Psoas muscle (tissue), 8 donors: ENCODE data around the gene GGA2. TPM values are rescaled to one million over a fixed set of nuclear protein-coding genes. Genes with fewer than 3 reads are reported as not detected.
"Not testable (repeated sequence)": the region's sequence is repeated elsewhere in the genome, so short reads cannot be mapped to it uniquely, and the experiment has no call there.

Experiments
- ATAC-seq, 4 donors: fragments of 200-7000 bp; cut with Tn5 transposase; one replicate each; pipeline ENCODE4 v1.9.1; 2020; ENCODE audit warnings: moderate library complexity in 3 of 4, mild to moderate bottlenecking in 2 of 4
- DNase-seq, 2 donors: peaks; one replicate each; pipeline ENCODE4 v3.0.0-alpha.2; 2020
- H3K27ac ChIP-seq: fragments of 200-600 bp; one replicate; pipeline ENCODE4 v1.8.0; 2022
- H3K27me3 ChIP-seq, 3 donors: fragments of 200-600 bp in 1 of 3; one replicate each; pipeline versions ENCODE4 v1.6.1 to v1.8.0; 2013 to 2022; ENCODE audit warnings: low read length in 2 of 3, mild to moderate bottlenecking in 2 of 3, moderate library complexity in 1 of 3; ENCODE audit not compliant: insufficient read depth in 3 of 3
- H3K36me3 ChIP-seq, 2 donors: fragments of 200-600 bp in 1 of 2; one replicate each; pipeline versions ENCODE4 v1.6.1 to v1.8.0; 2013 to 2022; ENCODE audit warnings: low read depth in 1 of 2, mild to moderate bottlenecking in 1 of 2, moderate library complexity in 1 of 2; ENCODE audit not compliant: insufficient read depth in 1 of 2
- H3K4me1 ChIP-seq: fragments of 200-600 bp; one replicate; pipeline ENCODE4 v1.8.0; 2022
- H3K4me3 ChIP-seq: fragments of 200-600 bp; one replicate; pipeline ENCODE4 v1.8.0; 2022; ENCODE audit warnings: mild to moderate bottlenecking
- H3K9me3 ChIP-seq: fragments of 200-600 bp; one replicate; pipeline ENCODE4 v1.8.0; 2022
- WGBS, 3 donors: extraction: QIAGEN DNeasy Blood & Tissue Kit; methylation state at CpG; one replicate each; pipeline versions ENCODE4 v1.1.6 to v1.1.7; 2013; 5-methylcytosine and 5-hydroxymethylcytosine counted together
- intact Hi-C, 2 donors: fragments of 100-400 bp; cut with DNase I; formaldehyde crosslinking; loops; one replicate each; pipeline versions ENCODE4 v1.11.0 to v1.14.2; 2022
- polyA plus RNA-seq, 3 donors: library from polyadenylated mRNA; stranded (reverse); fragments of 200-250 nt; gene quantifications; one replicate each; pipeline ENCODE4 v1.2.3, GENCODE V29; 2013
- total RNA-seq, 4 donors: library from RNA; stranded (reverse); fragmentation: NEBNext Ultra II Directional in 2 of 4; extraction: Animal tissue kit (Norgen Biotek cat#: 25700) in 2 of 4; gene quantifications; one replicate each; pipeline versions ENCODE4 v1.2.1 to v1.2.4, GENCODE V29; 2021 to 2023
- TF ChIP-seq, protein P1 (sequence below): fragments of 200-600 bp; IDR thresholded peaks from one replicate; pipeline ENCODE4 v1.8.0; 2022; ENCODE audit warnings: antibody characterized with exemption
- donor health status: healthy with polysubstance abuse.
- donor health status: DM: no; HTN: no; CAD: no; lungs with moderate emphysema.
- donor health status: Bipolar disorder and iron deficiency.
- donor health status: healthy.
- donor health status: DM: yes; HTN: yes; CAD: no.
- donor health status: DM: no; HTN: no; CAD: no.
- donor health status: DM: no; HTN: no; CAD: no.
- donor health status: DM: yes; HTN: yes; CAD: no.

The GGA2 gene
- total and polyA plus RNA-seq, 7 donors = 18.9 to 62.9 (median 49.3) TPM

GRCh38 chr16:23469814-23470213, 40.5 kb downstream of the GGA2 start:
- peak; percentile 62 to 67 (median 64) for ATAC-seq
- Histone ChIP-seq H3K9me3 (no peaks in the 10 kb centered on the region), H3K27ac (peak overlapping the region; percentile 5), H3K4me1 (peaks cover 7% of the 10 kb centered on the region), H3K36me3 (peaks cover 15 to 94% of the 10 kb centered on the region in 2 donors), H3K4me3 (no peak overlapping the region), H3K27me3 (no peaks in the 10 kb centered on the region)
- 35 to 59% (median 46%) methylated on average over 6 of the region's 6 CpGs for WGBS, 3 donors
- no peak for DNase-seq
- TF ChIP-seq, protein P1, sequence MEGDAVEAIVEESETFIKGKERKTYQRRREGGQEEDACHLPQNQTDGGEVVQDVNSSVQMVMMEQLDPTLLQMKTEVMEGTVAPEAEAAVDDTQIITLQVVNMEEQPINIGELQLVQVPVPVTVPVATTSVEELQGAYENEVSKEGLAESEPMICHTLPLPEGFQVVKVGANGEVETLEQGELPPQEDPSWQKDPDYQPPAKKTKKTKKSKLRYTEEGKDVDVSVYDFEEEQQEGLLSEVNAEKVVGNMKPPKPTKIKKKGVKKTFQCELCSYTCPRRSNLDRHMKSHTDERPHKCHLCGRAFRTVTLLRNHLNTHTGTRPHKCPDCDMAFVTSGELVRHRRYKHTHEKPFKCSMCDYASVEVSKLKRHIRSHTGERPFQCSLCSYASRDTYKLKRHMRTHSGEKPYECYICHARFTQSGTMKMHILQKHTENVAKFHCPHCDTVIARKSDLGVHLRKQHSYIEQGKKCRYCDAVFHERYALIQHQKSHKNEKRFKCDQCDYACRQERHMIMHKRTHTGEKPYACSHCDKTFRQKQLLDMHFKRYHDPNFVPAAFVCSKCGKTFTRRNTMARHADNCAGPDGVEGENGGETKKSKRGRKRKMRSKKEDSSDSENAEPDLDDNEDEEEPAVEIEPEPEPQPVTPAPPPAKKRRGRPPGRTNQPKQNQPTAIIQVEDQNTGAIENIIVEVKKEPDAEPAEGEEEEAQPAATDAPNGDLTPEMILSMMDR = no peak
- intact Hi-C loops = no loop called here

GRCh38 chr16:23466162-23466885, 44.0 kb downstream of the GGA2 start:
- no peak overlapping the region for H3K4me3 ChIP-seq
- peaks cover 20% of the 10 kb centered on the region for H3K4me1 ChIP-seq
- H3K9me3 ChIP-seq = no peaks in the 10 kb centered on the region
- peaks cover 9 to 63% of the 10 kb centered on the region in 2 donors for H3K36me3 ChIP-seq
- peak; percentile 33 to 85 for DNase-seq
- ATAC-seq = peak; percentile 81 to 90 (median 84)
- no peaks in the 10 kb centered on the region for H3K27me3 ChIP-seq
- 55 to 72% (median 57%) methylated on average over 4 of the region's 4 CpGs for WGBS, 3 donors
- intact Hi-C loops = no loop called here
- TF ChIP-seq, protein P1 = no peak
- H3K27ac ChIP-seq = peak overlapping the region; percentile 66

- WGBS, 3 donors = 93 to 95% (median 94%) methylated on average over 2 of the region's 2 CpGs
- intact Hi-C loops = no loop called here
- Histone ChIP-seq H3K4me1 (peaks cover 20% of the 10 kb centered on the region), H3K36me3 (peaks cover 9 to 63% of the 10 kb centered on the region in 2 donors), H3K27me3 (no peaks in the 10 kb centered on the region), H3K4me3 (no peak overlapping the region), H3K27ac (no peak overlapping the region), H3K9me3 (no peaks in the 10 kb centered on the region)
- ATAC-seq (no peak), DNase-seq (no peak)
- TF ChIP-seq, protein P1 = no peak
These were observed 45.1 kb downstream of the GGA2 start for GRCh38 chr16:23465179-23465578.

DNA sequence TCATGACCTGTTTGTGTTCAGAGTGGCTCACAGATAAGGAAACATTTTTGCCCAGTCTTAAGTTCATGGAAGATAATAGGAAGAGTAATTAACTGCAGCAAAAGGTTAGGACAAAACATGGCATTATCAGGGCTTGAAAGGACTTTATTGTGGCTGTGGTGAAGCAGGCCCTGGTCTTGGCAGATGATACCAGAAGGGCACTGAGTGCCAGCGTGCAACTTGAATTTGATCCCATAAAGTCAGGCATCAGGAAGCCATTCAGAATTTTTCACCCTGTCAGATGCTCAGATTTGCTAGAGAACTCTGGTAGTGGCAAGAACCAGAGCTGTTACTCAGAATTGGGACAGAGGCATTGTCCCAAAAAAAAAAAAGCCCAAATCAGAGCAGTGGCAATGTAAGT, 46.1 kb downstream of the GGA2 start:
- peaks cover 5 to 53% of the 10 kb centered on the region in 2 donors for H3K36me3 ChIP-seq

GRCh38 chr16:23462994-23463393, 47.3 kb downstream of the GGA2 start:
- DNase-seq = peak; percentile 79 to 88
- peaks cover 20% of the 10 kb centered on the region for H3K4me1 ChIP-seq
- intact Hi-C loops, H3K27me3 ChIP-seq, H3K9me3 ChIP-seq, H3K4me3 ChIP-seq, H3K27ac ChIP-seq: not testable (repeated sequence)
- ATAC-seq = peak; percentile 38 to 74 (median 46)
- H3K36me3 ChIP-seq = peaks cover 2 to 41% of the 10 kb centered on the region in 2 donors
- WGBS, 3 donors = 15 to 19% (median 17%) methylated on average over 5 of the region's 6 CpGs

More for the DNA sequence above, 46.1 kb downstream of the GGA2 start:
- WGBS, 3 donors = 30 to 35% (median 33%) methylated on average over 1 of the region's 1 CpG
- Histone ChIP-seq H3K4me3 (no peak overlapping the region), H3K9me3 (no peaks in the 10 kb centered on the region), H3K4me1 (peaks cover 20% of the 10 kb centered on the region), H3K27me3 (no peaks in the 10 kb centered on the region), H3K27ac (peak overlapping the region; percentile 13)
- ATAC-seq (no peak), DNase-seq (no peak)
- intact Hi-C loops = no loop called here
- TF ChIP-seq, protein P1 = no peak
